Middle frontal gyrus (tissue), 1 donor: ENCODE data around the gene TEX19.

Experiments
- DNase-seq: peaks from one replicate; pipeline ENCODE4 v3.0.0-alpha.2; 2015; ENCODE audit warnings: low spot score; ENCODE audit errors: extremely low spot score

The TEX19 gene

GRCh38 chr17:82358465-82359350 is at the start of gene TEX19:
TEX19 (plus strand) TSS chr17:82359247; CDS start chr17:82362151, 2,904 bp downstream.
- no peak for DNase-seq

GRCh38 chr17:82309656-82310570 is 49.1 kb upstream of the TEX19 start:
- no peak for DNase-seq

DNA sequence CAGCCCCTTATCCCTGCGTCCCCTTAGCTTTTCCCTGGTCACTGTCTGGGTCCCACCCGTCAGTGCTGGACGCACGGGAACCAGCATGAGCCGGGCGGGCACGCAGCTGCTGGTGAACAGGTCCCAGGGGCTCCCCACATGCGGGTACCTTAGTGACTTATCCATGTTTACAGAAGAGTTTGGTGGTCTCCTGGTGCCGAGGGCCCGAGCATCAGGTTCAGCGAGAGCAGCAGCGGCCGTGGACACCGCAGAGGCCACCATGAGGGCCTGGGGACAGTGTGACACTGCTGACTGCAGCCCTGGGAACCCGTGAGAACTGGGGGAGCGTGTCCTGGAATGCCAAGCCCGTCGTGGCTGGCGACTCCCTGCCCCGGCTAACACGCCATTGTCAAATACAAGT is 48.2 kb upstream of the TEX19 start:
- DNase-seq, result no peak

DNA sequence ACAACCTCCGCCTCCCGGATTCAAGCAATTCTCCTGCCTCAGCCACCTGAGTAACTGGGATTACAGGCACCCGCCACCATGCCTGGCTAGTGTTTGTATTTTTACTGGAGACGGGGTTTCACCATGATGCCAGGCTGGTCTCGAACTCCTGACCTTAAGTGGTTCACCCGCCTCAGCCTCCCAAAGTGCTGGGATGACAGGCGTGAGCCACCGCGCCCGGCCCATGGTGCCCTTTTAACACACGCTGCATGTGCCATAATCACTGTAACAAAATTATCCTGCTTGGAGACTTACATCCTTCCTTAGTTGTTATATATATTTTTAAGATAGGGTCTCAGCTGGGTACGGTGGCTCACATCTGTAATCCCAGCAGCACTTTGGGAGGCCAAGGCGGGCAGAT is 47.1 kb upstream of the TEX19 start:
- DNase-seq, result no peak

DNA sequence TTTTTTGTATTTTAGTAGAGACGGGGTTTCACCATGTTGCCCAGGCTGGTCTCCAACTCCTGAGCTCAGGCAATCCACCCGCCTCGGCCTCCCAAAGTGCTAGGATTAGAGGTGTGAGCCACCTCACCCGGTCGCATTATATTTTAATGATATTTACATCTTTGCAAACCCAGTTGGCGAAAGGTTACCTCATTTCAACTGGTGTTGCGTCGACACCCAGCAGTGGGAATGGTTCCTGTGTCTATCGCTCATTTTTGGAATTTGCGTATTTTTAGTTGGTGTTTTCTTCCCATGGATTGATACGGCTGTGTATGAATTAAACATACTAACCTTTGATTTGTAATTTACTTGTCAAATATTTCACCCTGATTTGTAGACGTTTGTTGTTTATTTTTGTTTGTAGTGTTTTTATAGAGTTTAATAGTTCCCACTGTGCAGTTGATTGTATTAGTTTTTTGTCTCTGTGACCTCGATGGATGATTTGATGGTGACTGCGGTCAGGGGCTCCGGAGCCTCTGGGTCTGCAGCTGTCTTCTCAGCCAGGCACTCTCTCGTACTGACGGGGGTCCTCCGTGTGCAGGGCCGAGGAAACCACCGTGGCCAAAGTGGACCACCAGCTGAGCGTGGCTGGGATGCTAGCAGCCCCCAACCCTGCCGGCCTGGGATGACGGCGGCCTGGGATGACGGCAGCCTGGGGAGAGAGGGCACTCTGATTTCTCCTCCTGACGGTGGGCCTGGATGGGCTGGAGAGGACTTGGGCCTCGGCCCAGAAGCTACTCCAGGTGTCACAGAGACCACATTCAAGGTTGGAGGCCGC is 45.6 kb upstream of the TEX19 start:
- no peak for DNase-seq

GRCh38 chr17:82314012-82314726 is 44.9 kb upstream of the TEX19 start:
- DNase-seq, result no peak

- no peak for DNase-seq
Measured at GRCh38 chr17:82314727-82315605, 44.1 kb upstream of the TEX19 start.

- DNase-seq, result no peak
Measured at GRCh38 chr17:82315703-82316358, 43.2 kb upstream of the TEX19 start.

- no peak for DNase-seq
Measured at GRCh38 chr17:82316651-82317393, 42.2 kb upstream of the TEX19 start.

GRCh38 chr17:82317394-82318168 is 41.5 kb upstream of the TEX19 start, which contains the start of gene CD7:
CD7 (minus strand) TSS chr17:82317608; CDS start chr17:82317495, 113 bp downstream.
- no peak for DNase-seq

GRCh38 chr17:82318169-82318498 is 40.9 kb upstream of the TEX19 start:
- DNase-seq, result no peak

DNA sequence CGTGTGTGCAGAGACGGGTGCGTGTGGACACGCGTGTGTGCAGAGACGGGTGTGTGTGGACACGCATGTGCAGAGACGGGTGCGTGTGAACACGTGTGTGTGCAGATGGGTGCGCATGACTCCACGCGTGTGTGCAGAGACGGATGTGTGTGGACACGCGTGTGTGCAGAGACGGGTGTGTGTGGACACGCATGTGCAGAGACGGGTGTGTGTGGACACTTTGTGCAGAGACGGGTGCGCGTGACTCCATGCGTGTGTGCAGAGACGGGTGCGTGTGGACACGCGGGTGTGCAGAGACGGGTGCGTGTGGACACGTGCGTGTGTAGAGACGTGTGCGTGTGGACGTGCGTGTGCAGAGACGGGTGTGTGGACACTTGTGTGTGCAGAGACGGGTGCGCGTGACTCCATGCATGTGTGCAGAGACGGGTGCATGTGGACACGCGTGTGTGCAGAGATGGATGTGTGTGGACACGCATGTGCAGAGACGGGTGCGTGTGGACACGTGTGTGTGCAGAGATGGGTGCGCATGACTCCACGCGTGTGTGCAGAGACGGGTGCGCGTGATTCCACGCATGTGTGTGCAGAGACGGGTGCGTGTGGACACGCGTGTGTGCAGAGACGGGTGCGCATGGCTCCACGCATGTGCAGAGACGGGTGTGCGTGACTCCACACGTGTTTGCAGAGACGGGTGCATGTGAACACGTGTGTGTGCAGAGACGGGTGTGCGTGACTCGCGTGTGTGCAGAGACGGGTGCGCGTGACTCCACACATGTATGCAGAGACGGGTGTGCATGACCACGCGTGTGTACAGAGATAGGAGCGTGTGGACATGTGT is 40.1 kb upstream of the TEX19 start:
- DNase-seq, result no peak

GRCh38 chr17:82319619-82320062 is 39.4 kb upstream of the TEX19 start:
- no peak for DNase-seq

GRCh38 chr17:82320140-82320840 is 38.8 kb upstream of the TEX19 start:
- DNase-seq, result no peak

GRCh38 chr17:82320956-82321927 is 37.8 kb upstream of the TEX19 start:
- DNase-seq, result no peak
